Measurements from ENCODE around the gene GIGYF2.

- TF ChIP-seq CTCF (IDR thresholded peaks at IDR 0.05): no peak
- TF ChIP-seq POLR2A (IDR thresholded peaks at IDR 0.05; ENCODE audit: low read depth): no peak
Observed at GRCh38 chr2:232731470-232731869, 34.3 kb downstream of the GIGYF2 start.

Measured in esophagus muscularis mucosa (tissue), 3 donors.